ENCODE measurements around the gene TNS2. TPM values are rescaled to one million over a fixed set of nuclear protein-coding genes. Genes with fewer than 3 reads are reported as not detected.

TNS2 gene
- polyA plus RNA-seq, 1 of the 3 experiments (the other 2 are of a cell fraction), result 50.0 TPM

DNA sequence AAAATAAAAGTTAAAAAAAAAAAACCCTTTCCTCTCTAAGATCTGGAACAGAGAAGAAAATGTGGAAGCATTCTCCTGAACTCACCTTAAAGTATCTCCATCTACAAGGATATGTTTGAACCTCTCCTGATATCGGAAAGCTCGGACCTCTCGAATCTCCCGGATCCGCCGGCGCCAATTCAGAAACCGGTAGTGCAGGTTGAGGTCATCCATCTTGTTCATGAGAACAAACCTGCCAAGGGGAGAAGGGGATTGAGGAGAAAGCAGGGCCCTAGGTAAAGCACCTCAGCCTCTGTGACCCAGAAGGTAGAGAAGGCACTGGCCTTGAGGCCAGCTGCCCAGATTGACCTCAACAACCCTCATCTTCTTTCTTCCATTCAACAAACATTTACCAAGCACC lies 27.2 kb downstream of the TNS2 start:
- Histone ChIP-seq H3K79me2 (ENCODE audit: insufficient read depth) (peaks cover 35% of the 10 kb centered on the region), H3K4me1 (ENCODE audit: control insufficient read depth in 1 of 2, insufficient read depth in 2 of 2, low read depth in 1 of 2, low read length in 1 of 2) (peaks cover 20 to 22% of the 10 kb centered on the region in 2 experiments), H3K9me2 (no peaks in the 10 kb centered on the region), H3K27me3 (ENCODE audit: insufficient read depth) (no peaks in the 10 kb centered on the region), H4K20me1 (ENCODE audit: insufficient read depth) (no peaks in the 10 kb centered on the region), H3K9ac (no peak overlapping the region), H3K27ac (ENCODE audit: low read depth in 2 of 2, low read length in 1 of 2) (no peak overlapping the region), H2AFZ (ENCODE audit: low read depth) (no peak overlapping the region), H3K4me3 (ENCODE audit: low read depth in 2 of 2, low read length in 1 of 2) (no peak overlapping the region), H3K36me3 (replicated peaks in 1 of 2; ENCODE audit: control insufficient read depth in 1 of 2, insufficient read depth in 2 of 2, low read length in 1 of 2) (peaks cover 15 to 21% of the 10 kb centered on the region in 2 experiments), H3K9me3 (no peaks in the 10 kb centered on the region), H3F3A (replicated peaks; ENCODE audit: insufficient read depth) (peaks cover 20% of the 10 kb centered on the region), H3K4me2 (no peak overlapping the region)
- WGBS (ENCODE audit: low lambda C conversion rate), result 98% methylated on average over 8 of the region's 8 CpGs
- TF ChIP-seq, protein P1, sequence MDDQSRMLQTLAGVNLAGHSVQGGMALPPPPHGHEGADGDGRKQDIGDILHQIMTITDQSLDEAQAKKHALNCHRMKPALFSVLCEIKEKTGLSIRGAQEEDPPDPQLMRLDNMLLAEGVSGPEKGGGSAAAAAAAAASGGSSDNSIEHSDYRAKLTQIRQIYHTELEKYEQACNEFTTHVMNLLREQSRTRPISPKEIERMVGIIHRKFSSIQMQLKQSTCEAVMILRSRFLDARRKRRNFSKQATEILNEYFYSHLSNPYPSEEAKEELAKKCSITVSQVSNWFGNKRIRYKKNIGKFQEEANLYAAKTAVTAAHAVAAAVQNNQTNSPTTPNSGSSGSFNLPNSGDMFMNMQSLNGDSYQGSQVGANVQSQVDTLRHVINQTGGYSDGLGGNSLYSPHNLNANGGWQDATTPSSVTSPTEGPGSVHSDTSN (IDR thresholded peaks at IDR 0.05), result no peak
- TF ChIP-seq, protein P2, sequence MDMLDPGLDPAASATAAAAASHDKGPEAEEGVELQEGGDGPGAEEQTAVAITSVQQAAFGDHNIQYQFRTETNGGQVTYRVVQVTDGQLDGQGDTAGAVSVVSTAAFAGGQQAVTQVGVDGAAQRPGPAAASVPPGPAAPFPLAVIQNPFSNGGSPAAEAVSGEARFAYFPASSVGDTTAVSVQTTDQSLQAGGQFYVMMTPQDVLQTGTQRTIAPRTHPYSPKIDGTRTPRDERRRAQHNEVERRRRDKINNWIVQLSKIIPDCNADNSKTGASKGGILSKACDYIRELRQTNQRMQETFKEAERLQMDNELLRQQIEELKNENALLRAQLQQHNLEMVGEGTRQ (IDR thresholded peaks at IDR 0.05; ENCODE audit: borderline replicate concordance, low read depth, low read length), result no peak
- POLR2A ChIA-PET, result interaction anchor here (1.3 kb wide), 1 partner anchor 19 kb away, joined by 4 read pairs; no protein-coding TSS in a partner anchor
- DNase-seq, result no peak
- CTCF ChIA-PET, result interaction anchor here (0.9 to 8.8 kb wide), 6 partner anchors 10 to 83 kb away, joined by 3 to 130 read pairs (median 8); partner anchors contain the start of gene IGFBP6

- TF ChIP-seq USF1 (IDR thresholded peaks at IDR 0.05; ENCODE audit: borderline replicate concordance, low read depth) (peak; percentile 47; the same call in 1 of the 2 replicates), EZH2phosphoT487 (IDR thresholded peaks at IDR 0.05; ENCODE audit: borderline replicate concordance, low read depth) (no peak), NFIC (IDR thresholded peaks at IDR 0.05; ENCODE audit: borderline replicate concordance) (peak; percentile 39; the same call in 1 of the 2 replicates), SMC3 (IDR thresholded peaks at IDR 0.05; ENCODE audit: low read depth, low read length) (no peak), MXI1 (IDR thresholded peaks at IDR 0.05; ENCODE audit: low read depth, low read length) (peak; percentile 92), EP300 (IDR thresholded peaks at IDR 0.05; ENCODE audit: borderline replicate concordance in 1 of 2, low read depth in 1 of 2, low read length in 1 of 2) (no peak), TAF1 (IDR thresholded peaks at IDR 0.05; ENCODE audit: borderline replicate concordance, low read depth, low read length) (no peak)
- TF ChIP-seq, protein P3, sequence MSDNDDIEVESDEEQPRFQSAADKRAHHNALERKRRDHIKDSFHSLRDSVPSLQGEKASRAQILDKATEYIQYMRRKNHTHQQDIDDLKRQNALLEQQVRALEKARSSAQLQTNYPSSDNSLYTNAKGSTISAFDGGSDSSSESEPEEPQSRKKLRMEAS (IDR thresholded peaks at IDR 0.05; ENCODE audit: low read depth), result peak; percentile 44
- ChIA-PET POLR2A (interaction anchor here (0.5 to 2.0 kb wide), 12 partner anchors 10 to 102 kb away, joined by 3 to 10 read pairs (median 4); partner anchors contain the start of genes CSAD, IGFBP6, SOAT2 and ZNF740), CTCF (interaction anchor here (1.0 to 8.8 kb wide), 8 partner anchors 11 to 119 kb away, joined by 3 to 130 read pairs (median 5); partner anchors contain the start of gene IGFBP6)
- H3K9me2 ChIP-seq, result no peaks in the 10 kb centered on the region
- H3K79me2 ChIP-seq (ENCODE audit: insufficient read depth), result peaks cover 35% of the 10 kb centered on the region
- no peaks in the 10 kb centered on the region for H4K20me1 ChIP-seq (ENCODE audit: insufficient read depth)
- no peak for DNase-seq
- H3K4me1 ChIP-seq (ENCODE audit: control insufficient read depth in 1 of 2, insufficient read depth in 2 of 2, low read depth in 1 of 2, low read length in 1 of 2), result peaks cover 7 to 14% of the 10 kb centered on the region in 2 experiments; a peak in 2 of 4 replicates
- H3K9me3 ChIP-seq, result no peaks in the 10 kb centered on the region
- H3K9ac ChIP-seq, result peak overlapping the region; percentile 83
- H3K4me3 ChIP-seq (ENCODE audit: low read depth in 2 of 2, low read length in 1 of 2), result peak overlapping the region; percentile 55 to 72
- peak overlapping the region; percentile 99 for H3K4me2 ChIP-seq
- peak overlapping the region; percentile 83 to 96 for H3K27ac ChIP-seq (ENCODE audit: low read depth in 2 of 2, low read length in 1 of 2)
- H3F3A ChIP-seq (replicated peaks; ENCODE audit: insufficient read depth), result peaks cover 24% of the 10 kb centered on the region
- no peak overlapping the region; the same call in 1 of the 2 replicates for H2AFZ ChIP-seq (ENCODE audit: low read depth)
- peaks cover 15 to 21% of the 10 kb centered on the region in 2 experiments for H3K36me3 ChIP-seq (replicated peaks in 1 of 2; ENCODE audit: control insufficient read depth in 1 of 2, insufficient read depth in 2 of 2, low read length in 1 of 2)
- no peaks in the 10 kb centered on the region for H3K27me3 ChIP-seq (ENCODE audit: insufficient read depth)
- WGBS (ENCODE audit: low lambda C conversion rate), result 42% methylated on average over 13 of the region's 25 CpGs
Observed at GRCh38 chr12:53078425-53079225, 28.8 kb downstream of the TNS2 start.

Data from SK-N-SH (cell line).